IPS-NIHi11 (cell line): ENCODE measurements around the gene ZSCAN20.

ENCODE experiments used
- DNase-seq: peaks from one replicate; pipeline ENCODE4 v3.0.0; 2012; ENCODE audit warnings: mixed read lengths, low spot score

Gene ZSCAN20

DNA sequence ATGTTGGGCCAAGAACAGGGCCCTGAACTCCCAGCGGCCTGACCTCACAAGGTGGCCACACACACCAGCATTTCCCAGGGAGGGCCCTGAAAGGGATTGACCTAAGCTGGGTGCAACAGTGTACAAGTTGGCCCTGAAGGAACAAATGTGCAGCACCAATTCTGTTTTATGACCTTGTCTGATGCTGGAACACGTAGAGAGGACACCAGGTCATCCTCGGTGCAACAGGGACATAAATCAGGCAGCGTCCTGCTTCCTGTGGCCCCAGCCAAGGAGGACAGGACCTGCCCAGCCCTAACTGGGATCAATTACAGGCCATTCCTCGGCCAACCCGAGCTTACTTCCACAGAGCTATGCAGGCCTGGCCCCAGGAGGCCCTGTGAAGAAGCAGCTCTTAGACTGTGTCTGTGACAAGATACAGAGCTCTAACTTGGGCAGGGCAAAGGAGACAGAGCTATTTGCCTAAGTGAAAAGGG lies 28.7 kb upstream of the ZSCAN20 start:
- no peak for DNase-seq

GRCh38 chr1:33445108-33445507 lies 27.3 kb upstream of the ZSCAN20 start:
- no peak for DNase-seq

GRCh38 chr1:33446590-33446989 lies 25.9 kb upstream of the ZSCAN20 start:
- no peak for DNase-seq

GRCh38 chr1:33454646-33455282 lies 17.7 kb upstream of the ZSCAN20 start:
- no peak for DNase-seq

DNA sequence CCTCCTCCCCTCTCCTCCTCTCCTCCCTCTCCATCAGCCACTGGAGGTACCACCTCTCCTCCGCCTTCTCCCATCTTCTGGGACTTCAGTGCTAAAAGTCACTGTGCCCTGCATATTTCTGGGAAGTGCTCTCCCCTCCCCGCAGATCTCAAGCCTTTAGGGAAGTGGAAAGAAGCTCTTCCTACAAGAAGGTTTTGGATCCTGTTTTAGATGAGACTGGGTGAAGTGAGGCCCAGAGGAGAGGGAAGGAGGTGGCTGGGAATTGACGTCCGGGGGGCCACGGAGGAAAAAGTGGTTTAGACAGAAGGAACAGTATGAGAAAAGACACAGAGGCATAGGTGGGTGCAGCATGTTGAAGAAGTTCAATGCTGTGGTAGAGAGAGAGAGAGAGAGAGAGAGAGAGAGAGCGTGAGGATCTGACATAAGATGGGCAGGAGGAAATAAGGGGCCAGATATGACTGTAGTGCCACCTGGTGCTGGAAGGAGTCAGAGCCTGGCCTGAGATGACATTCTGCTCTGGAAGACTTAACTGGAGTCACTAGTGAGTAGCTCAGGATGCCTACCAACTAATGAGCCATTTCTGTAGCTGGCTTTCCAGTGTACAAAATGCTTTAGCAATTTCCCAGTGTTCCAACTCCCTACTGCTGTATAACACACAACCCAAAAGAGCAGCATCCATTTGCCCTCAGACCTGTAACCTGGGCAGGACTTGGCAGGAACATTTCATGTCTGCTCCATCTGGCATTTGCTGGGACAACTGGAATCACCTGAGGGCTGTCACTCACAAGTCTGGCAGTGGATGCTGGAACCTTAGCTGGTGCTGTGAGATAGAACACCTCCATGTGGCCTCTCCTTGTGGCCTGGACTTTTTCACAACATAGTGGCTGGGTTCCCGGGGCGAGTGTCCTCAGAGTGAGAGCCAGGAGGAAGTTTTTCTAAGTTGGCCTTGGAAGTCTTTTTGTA lies 16.6 kb upstream of the ZSCAN20 start:
- DNase-seq: peak; percentile 79

GRCh38 chr1:33456502-33456886 lies 16.0 kb upstream of the ZSCAN20 start:
- DNase-seq: no peak

DNA sequence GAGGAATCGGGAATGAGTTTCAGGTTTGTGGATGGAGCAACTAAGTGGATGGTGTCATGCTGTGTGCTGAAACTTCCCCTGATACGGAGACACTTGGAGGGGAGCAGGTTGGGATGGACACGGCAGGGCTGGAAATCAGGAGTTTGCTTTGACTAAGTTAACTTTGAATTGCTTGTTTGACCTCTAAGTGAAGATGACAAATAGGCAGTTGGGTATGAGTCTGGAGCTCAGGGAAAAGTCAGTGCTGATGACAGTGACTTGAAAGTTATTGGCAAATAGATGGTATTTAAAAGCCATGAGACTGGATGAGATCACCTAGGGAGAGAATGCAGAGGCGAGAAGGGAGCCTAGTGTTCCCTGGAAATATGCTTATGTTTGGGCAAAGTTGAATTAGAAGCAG lies 12.8 kb upstream of the ZSCAN20 start:
- DNase-seq: no peak

DNA sequence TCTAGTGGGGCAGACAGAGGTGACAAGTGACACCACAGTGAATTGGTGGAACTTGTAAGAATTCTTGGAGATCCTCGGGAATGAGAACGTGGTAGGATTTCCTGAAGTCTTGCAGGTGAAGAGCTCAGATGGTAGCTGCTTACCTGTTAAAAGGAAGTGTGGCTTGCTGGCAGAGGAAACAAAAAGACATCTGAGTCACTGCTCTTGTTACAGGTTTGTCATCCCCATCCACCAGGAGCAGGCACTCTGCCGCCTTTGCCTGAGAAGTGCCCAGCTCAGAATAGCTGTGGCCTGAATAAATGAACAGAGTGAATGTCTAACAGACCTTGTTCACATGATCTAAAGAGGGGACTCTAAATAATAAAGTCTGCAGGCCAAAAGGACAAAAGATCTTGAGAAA lies 12.3 kb upstream of the ZSCAN20 start:
- DNase-seq: no peak

- no peak for DNase-seq
These were observed 11.4 kb upstream of the ZSCAN20 start for GRCh38 chr1:33460947-33461629.

DNA sequence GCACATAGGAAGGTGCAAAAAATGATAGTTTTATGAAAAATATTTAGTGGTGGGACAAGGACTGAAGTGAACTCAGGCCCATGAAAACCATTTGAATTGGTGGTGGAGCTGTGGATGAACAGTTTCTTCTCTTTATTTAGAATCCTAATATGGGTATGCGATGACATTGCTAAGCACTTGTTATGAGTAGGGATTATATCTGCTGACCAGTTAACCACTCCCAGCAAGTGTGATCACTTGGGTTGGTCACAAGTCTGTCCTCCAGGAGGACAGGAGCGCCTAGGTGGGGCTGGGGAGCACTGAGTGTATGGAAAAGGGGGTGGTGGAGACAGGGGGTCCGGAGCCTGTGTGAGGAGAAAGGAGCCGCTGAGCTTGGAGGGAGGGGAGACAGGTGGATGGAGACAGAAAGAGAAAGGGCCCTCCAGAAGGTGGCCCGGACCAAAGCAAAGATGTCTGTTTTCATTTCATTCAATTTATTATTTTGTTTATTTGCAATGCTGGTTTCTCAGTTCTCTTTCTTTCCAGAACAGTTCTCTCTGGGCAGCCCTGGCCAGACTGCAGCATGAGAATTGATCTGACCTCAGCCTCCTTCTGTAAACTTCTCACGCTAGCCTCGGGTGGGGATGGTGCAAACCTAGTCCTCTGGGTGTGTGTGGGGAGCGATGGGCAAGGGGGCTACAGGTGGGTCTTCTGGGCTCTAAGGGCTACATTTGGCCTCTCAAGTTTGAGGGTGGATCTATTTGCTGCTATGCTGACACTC lies 9.9 kb upstream of the ZSCAN20 start:
- DNase-seq: no peak

DNA sequence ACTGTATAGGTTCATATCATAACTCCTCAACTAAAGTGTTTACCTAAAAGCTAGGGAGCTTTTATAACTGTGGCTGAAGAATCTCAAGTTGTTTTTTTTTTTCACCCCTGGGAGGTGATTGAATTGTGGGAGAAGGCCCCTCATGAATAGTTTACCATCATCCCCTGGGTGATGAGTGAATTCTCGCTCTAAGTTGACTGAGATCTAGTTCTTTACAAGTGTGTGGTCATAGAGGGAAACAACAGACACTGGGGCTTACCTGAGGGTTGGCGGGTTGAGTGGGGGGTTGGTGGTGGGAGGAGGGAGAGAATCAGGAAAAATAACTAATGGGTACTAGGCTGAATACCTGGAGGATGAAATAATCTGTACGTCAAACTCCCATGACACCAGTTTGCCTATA lies 7.9 kb upstream of the ZSCAN20 start:
- no peak for DNase-seq

- DNase-seq: no peak
These were observed 7.1 kb upstream of the ZSCAN20 start for GRCh38 chr1:33465316-33465715.

- DNase-seq: no peak
These were observed 6.3 kb upstream of the ZSCAN20 start for GRCh38 chr1:33466159-33466558.

DNA sequence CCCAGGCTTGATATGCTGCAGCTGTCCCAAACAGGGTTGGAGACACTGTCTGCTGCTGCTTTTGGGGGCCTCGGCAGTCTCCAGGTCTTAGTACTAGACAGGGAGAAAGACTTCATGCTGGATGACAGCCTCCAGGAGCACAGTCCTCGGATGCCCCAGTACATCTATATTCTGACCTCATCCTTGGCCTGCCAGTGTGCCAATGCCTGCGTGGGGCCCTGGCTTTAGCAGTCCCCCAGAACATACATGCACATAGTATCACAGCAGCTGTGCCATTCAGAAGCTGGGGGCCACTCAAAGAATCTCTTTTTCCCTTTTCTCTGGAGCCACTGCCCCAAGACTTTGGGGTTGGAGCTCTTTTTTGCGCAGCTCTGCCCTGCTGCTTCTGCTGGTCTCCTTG lies 4.4 kb upstream of the ZSCAN20 start:
- no peak for DNase-seq

GRCh38 chr1:33468531-33468930 lies 3.9 kb upstream of the ZSCAN20 start:
- no peak for DNase-seq

DNA sequence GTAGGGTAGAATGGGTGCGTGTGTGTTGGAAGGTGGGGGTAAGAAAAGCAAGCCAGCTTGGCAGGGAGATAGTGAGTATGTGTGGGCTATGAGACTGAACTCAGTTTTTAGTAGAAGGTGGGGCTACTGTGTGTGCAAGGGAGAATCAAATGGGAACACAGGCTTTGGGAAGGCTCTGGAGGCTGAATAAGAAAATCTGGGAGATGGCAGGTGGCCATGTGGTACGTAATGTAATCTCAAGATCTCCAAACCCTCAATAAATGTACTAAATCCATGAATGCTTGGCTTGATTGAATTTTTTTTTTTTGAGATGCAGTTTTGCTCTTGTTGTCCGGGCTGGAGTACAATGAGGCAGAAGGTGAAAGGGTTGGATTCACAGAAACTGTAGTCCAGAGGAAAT lies 3.5 kb upstream of the ZSCAN20 start:
- DNase-seq: no peak

DNA sequence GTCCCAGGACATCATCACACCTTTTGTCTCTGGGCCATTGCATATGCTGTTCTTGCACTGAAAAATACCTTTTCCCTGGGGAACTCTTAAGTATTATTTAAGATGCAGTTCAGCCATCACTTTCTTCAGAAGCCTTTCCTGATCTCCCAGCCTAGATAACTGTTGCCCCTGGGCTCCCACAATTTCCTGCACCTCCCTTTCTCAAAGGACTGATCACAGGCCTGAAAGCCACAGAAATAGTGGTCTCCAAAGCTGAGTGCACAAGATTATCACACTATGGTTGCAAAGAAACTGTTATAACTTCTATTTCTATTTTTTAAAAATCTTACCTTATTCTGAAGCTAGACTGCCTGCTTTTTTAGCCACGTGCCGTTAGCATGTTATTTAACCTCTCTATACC lies 2.8 kb upstream of the ZSCAN20 start:
- DNase-seq: no peak

DNA sequence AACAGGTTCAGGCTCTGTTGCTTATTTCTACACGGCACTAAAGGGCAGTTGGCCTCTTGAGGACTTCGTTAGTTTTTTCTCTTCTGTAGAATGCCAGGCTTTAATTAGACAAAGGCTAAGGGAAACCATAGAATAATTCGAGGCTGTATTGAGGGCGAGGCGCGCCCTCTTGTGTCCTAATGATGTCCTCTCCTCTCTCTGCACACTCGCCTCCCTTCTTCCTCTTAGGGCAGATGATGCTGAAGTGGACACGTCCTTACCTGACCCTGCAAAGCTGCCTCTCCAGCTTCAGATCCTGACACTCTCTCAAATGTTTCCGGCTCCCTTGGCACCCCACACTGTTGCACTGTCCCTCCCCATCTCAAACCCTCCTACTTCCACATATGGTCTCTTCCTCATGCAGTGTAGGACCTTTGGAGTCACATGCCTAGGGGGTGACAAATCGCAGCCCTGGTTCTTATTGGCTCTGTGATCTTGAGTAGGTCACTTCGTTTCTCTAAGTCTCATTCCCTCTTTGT lies 1.9 kb upstream of the ZSCAN20 start:
- DNase-seq: peak; percentile 89

DNA sequence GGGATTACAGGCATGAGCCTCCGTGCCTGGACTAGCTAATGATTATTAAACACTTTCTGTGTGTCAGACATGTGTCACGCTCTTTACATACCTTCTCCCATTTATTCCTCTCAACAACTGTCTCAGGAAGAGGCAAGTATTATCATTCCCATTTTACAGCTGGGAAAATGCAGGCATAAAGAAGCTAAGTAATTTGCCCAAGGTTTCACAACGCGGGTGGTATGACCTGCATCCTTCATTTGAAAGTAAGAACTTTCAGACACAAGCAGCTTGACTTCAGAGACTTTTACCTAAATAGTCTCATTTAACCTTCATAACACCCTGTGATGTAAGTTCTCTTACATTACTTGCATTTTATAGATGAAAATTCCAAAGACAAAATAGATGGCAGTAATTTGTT lies 1.0 kb upstream of the ZSCAN20 start:
- DNase-seq: no peak

GRCh38 chr1:33473900-33474299 lies 1.5 kb downstream of the ZSCAN20 start:
- no peak for DNase-seq

DNA sequence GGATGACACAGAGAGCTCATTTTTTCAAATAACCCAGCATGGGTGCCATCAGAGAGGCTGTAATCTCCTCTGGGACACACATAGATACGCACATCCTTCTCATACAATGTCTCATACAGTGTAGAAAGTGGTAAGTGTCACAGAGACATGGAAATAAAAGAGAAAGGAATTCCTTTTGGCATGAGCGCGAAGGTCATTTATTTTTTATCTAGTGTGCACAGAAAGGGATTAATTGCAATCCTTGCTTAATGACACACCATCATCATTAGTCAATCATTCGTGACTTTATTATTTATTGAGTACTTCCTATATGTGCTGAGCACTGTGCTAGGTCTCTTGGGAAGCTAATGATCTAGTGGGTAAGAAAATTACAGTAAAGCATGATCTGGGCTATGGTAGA lies 5.0 kb downstream of the ZSCAN20 start:
- DNase-seq: no peak

DNA sequence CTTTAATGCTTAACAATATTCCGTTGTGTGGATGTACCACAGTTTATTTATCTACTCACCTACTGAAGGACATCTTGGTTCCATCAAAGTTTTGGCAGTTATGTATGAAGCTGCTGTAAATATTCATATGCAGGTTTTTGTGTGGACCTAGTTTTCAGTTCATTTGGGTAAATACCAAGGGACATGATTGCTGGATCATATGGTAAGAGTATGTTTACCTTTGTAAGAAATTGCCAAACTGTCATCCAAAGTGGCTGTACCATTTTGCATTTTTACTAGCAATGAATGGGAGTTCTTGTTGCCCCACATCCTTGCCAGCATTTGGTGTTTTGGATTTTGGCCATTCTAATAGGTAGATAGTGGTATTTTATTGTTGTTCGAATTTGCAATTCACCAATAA lies 10.0 kb downstream of the ZSCAN20 start:
- no peak for DNase-seq
